ENCODE results near the gene SFMBT1.
A peak's percentile ranks its signal among the peaks of the same experiment; 100 is the strongest.

SFMBT1 gene

DNA sequence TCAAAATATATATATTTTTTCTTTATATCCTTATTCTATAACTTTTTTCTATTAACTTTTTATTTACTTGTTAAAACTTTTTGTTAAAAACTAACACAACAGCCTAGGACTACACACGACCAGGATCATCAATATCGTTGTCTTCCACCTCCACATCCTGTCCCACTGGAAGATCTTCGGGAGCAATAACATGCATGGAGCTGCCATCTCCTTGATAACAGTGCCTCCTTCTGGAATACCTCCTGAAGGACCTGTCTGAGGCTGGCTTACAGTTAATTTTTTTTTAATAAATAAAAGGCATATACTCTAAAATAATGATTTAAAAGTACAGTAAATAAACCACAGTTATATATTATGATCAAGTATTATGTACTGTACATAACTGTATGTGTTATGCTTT, 58.9 kb downstream of the SFMBT1 start:
- no peak for DNase-seq

DNA sequence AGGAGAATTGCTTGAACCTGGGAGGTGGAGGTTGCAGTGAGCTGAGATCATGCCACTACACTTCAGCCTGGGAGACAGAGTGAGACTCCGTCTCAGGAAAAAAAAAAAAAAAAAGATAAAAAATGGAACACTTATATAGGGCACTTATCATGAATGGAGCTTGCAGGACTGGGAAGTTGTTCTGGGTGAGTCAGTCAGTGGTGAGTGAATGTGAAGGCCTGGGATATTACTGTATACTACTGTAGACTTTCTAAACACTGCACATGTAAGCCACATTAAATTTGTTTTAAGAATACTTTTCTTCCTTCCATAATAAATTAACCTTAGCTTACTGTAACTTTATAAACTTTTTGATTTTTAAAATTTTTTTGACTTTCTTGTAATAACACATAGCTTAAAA, 59.8 kb downstream of the SFMBT1 start:
- DNase-seq, result no peak

DNA sequence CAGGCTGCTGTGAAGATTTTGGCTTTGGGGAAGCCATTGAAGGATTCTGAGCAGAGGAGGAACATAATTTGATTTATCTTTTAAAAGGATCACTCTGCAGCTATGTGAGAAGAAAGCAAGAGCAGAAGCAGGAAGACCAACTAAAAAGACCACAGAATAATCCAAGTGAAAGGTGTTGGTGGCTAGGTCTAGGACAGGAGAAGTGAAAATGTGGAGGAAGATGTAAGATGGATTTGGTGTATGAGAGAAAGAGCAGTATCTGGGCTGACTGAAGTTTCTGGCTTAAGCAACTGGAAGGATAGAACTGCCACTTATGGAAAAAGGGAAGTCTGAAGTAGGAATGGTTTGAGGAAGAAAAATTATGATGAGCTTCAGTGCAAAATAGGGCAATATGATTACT, 62.0 kb downstream of the SFMBT1 start:
- no peak for DNase-seq

GRCh38 chr3:52983336-52983807, 62.5 kb downstream of the SFMBT1 start:
- peak; percentile 76 for DNase-seq

DNA sequence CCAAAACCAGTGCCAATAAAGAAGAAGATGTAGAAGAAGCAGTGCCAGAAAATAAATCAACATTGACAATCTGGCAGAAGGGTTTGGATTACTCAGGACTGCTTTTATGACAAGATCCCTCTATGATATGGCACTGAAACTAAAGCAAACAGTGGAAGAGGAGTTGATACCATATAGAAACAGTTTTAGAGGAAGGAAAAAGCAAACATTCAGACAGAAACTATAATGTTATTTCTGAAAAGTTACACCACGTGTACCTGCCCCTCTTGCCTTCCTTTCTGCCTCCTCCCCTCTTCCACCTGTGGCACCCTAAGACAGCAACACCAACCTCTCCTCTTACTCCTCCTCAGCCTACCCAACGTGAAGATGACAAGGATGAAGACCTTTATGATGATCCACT, 63.0 kb downstream of the SFMBT1 start:
- no peak for DNase-seq

- DNase-seq, result no peak
Observed at GRCh38 chr3:52979190-52979983, 66.5 kb downstream of the SFMBT1 start.

- no peak for DNase-seq
Observed at GRCh38 chr3:52978109-52978754, 67.6 kb downstream of the SFMBT1 start.

DNA sequence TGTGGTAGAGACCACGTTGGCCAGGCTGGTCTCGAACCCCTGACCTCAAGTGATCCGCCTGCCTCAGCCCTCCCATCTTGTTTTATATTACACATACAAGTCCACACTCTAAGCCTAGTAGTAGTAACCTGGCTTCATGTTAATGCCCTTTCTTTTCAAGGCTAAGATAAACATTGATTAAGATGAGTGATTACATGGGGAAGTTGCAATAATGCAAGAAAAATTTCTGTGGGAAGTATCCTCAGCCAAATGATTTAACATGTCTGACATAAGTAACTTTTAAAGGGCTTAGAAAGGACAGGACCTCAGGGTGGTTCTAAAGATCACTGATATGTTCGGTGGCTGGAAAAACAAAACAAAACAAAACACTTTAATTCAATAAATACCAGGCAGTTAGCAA, 72.1 kb downstream of the SFMBT1 start:
- no peak for DNase-seq

GRCh38 chr3:52971895-52972294, 74.0 kb downstream of the SFMBT1 start:
- no peak for DNase-seq

DNA sequence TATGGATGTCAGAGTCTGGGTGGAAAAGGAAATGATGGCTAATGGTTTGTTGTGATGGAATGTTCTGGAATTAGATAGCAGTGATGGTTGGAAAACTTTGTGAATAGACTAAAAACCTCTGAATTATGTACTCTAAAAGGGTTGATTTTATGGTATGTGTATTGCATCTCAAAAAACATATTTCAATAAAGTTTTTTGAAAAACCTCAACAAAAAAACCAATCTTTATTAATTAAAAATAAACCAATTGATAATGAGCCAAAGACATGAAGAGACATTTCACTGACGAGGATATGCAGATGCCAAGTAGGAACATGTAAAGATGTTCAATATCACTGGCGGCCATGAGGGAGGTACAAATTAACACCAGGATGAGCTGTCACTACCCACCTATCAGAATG, 78.5 kb downstream of the SFMBT1 start:
- DNase-seq, result no peak

- no peak for DNase-seq
Observed at GRCh38 chr3:52962160-52962559, 83.7 kb downstream of the SFMBT1 start.

GRCh38 chr3:52959773-52960172, 86.1 kb downstream of the SFMBT1 start:
- DNase-seq, result no peak

GRCh38 chr3:52939600-52939999, 106.3 kb downstream of the SFMBT1 start:
- DNase-seq, result no peak

DNA sequence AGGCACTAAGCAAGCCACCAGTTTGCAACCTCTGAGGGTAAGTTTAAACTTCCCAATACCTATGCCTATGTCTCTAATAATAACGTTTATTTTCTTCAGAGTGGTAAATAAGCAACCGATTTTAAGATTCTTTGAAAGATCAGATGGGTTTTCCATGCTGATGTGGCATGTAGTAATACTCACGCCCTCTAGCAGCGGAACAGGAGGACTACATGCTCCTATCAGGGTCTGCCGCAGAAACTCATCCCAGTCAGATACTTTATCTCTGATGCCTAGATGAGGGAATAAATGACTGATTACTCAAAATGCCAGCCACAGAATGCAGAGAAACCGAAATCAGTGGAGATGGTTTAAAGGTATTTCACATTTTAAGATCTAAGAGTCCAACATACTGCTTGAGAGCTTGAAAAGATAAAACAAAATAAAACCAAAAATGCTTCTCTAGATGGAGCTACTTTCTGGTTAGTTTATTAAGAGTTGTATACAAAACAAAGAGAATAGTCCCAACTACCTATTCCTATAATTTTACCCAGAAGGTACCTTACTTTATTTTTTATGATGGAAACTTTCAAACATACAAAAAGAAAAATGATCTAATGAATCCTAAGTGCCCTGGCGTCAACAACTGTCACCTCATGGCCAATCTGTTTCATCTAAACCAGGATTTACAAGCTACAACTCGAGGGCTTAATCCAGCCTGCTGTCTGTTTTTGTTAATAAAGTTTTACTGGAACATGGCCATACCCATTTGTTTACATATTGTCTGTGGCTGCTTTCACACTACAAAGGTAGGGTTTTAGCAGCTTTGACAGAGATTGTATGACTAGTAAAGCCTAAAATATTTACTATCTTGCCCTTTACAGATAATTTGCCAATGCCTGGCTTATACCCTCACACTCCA, 111.0 kb downstream of the SFMBT1 start:
- DNase-seq, result peak; percentile 54

DNA sequence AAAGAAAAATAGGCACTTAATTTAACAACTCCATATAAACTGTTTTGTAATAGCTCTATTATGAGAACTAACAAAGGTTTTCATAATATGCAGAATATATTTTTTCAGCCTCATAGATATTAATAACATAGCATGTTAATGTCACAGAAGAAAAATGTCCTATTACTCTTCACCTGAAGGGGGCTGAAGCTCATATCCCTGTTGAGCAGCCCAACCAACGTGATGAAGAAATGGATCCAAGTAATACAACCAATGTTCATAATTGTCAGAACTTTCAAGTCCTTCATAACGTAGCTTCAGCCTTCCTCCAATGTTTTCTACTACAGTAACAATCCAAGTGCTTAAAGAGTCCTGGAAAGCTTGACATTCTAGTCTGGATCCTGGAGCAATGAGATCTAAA, 114.0 kb downstream of the SFMBT1 start:
- DNase-seq, result no peak

DNA sequence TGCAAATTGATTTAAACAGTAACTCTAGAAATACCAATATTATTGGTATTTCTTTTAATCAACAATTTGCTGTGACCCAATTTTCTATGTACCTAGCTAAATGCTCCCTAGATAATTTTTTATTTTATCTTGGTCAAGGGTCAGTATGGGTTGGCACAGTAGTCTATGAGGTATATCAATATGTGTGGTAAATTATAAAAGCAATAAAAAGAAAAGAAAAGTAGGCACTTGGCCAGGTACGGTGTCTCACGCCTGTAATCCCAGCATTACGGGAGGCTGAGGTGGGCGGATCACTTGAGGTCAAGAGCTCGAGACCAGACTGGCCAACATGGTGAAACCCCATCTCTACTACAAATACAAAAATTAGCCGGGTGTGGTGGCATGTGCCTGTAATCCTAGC, 114.5 kb downstream of the SFMBT1 start:
- DNase-seq, result no peak

DNA sequence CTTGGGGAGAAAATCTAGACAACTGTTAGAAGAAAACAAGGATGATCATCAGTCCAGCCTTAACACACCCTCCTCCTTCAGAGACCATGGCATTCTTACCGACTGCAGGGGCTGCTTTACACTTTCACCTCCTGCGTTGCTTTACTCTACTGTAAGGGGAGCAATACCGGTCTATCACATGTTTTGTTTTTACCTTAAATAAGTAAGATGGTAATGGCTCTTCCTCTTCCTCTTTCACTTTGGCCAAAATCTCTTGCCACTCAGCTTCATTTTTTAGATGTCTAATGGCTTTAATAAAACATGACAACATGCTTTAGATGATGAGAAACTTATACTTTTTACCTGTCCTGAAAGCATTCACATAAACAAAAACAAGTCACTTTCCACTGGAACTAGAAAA, 115.1 kb downstream of the SFMBT1 start:
- no peak for DNase-seq

DNA sequence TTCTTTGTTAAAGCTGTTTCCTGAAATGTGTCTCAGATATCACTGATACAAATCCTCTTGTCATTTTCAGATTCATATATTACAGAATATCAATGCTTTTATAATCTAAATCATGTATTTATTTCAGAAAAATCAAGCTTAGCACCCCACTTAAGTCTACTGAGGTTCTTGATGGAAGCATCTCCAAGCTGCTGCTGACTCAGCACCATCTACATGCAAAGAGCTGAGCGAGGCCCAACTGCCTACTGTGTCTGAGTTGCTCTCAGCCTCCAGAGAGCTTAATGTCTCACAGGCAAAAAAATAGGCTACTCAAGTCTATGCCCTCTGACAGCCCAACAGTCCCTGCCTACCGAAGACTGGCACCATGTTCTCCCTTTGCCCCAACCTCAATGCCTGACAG, 119.3 kb downstream of the SFMBT1 start:
- no peak for DNase-seq

DNA sequence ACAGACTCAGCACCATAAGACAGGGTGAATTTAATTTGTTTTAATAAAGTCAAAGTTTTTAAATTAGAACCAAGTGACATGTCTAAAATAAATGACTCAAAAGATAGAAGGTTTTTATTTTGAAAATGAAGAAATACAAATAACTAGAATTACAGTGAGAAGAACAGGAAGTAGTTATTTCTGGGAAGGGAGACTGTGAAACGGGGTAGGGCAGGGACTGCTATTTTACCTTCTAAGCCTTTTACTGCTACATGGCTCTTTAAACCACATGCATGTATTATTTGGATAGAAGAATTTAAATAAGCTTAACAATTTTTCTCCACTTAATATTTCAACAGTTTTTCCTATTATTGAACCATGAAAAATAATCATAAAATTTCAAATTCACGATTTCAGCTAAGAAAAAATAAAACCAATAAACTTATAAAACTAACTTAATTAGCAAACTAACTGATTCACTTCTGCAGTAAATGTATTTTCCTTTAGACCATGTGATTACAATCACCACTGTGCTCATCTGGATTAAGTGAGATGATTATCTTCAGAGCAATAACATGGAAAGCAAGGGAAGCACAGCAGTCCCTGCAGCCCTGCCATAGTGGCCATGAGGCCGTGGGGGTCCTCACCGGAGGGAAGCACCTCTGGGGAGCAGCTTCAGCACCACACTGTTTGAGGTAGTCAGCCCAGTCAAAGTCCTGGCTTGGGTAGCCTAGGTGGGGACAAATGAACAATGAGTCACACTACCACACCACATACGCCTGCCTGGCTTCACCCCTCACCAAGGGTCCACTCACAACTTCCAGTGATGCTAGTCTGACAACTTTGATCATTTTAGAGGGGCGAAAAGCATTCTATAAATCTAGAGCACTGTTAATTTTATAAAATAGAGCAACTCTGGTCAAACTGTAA, 120.2 kb downstream of the SFMBT1 start:
- no peak for DNase-seq

DNA sequence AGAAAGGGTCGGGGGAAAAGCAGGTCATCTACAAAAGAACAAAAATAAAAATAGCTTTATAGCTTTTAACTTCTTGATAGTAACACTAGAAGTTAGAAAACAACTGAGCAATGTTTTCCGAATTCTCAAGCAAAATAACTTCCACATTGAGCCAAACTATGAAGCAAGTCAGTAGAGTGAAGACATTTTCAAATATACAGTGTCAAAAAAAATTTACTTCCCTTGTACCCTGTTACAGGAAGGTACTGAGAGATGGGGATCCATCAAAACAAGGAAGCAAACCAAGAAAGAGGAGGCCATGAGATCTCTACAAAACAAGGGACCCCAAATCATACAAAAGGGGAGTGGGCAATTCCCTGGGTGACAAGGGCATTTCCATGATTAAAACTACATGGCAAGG, 121.9 kb downstream of the SFMBT1 start:
- DNase-seq, result no peak

- DNase-seq, result no peak
Observed at GRCh38 chr3:52920841-52921240, 125.0 kb downstream of the SFMBT1 start.

DNA sequence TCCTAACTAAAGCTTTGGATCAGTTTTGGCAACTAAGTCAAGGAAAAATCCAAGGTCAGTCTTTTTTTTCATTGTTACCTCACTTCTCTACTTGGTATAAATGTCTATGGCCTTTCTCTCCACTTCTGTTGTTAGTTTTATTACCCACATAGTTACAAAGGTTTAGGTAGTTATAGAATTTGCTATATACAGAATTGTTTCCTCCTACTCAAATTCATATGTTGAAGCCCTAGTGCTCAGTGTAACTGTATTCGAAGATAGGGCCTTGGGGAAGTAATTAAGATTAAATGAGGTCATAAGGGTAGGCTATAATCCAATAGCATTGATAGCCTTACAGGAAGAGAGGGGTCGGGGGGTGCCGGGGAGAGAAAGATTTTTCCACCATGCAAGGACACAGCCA, 128.8 kb downstream of the SFMBT1 start:
- no peak for DNase-seq
